SK-N-SH treated with all-trans-retinoic acid at 6 μM for 48 hours (cell line): ENCODE results near the gene SH2D3A.
"Not testable (repeated sequence)": the region's sequence is repeated elsewhere in the genome, so short reads cannot be mapped to it uniquely, and the experiment has no call there.

ENCODE experiments used
- ATAC-seq: fragments of 200-7000 bp; cut with Tn5 transposase; 3 replicates; pipeline ENCODE4 v1.9.1; 2020; ENCODE audit warnings: mild to moderate bottlenecking, moderate library complexity
- ARNTL ChIP-seq: fragments of 450-650 bp; formaldehyde crosslinking; IDR thresholded peaks from 2 replicates; pipeline ENCODE4 v1.5.0; 2020; ENCODE audit warnings: low read depth, mild to moderate bottlenecking, moderate library complexity, borderline replicate concordance
- BACH2 ChIP-seq: fragments of 250-450 bp; sonication (Bioruptor Pico); IDR thresholded peaks from 2 replicates; pipeline ENCODE4 v1.9.0; 2021; ENCODE audit warnings: mild to moderate bottlenecking, borderline replicate concordance
- CSDC2 ChIP-seq: fragments of 250-450 bp; sonication (Bioruptor Pico); IDR thresholded peaks from 2 replicates; pipeline ENCODE4 v1.5.0; 2020; ENCODE audit warnings: mild to moderate bottlenecking, moderate library complexity
- ESRRG ChIP-seq: fragments of 250-450 bp; sonication (Bioruptor Pico); IDR thresholded peaks from 2 replicates; pipeline ENCODE4 v1.6.1; 2021; ENCODE audit warnings: mild to moderate bottlenecking
- GLIS3 ChIP-seq: fragments of 250-450 bp; sonication (Bioruptor Pico); IDR thresholded peaks from 2 replicates; pipeline ENCODE4 v1.5.0; 2020; ENCODE audit warnings: mild to moderate bottlenecking, moderate library complexity
- ISL1 ChIP-seq: fragments of 250-450 bp; sonication (Bioruptor Pico); IDR thresholded peaks from 2 replicates; pipeline ENCODE4 v2.1.2; 2022; ENCODE audit warnings: mild to moderate bottlenecking, moderate library complexity
- PPARA ChIP-seq: fragments of 250-450 bp; sonication (Bioruptor Pico); IDR thresholded peaks from 2 replicates; pipeline ENCODE4 v1.5.0; 2020; ENCODE audit warnings: mild to moderate bottlenecking, borderline replicate concordance
- RARB ChIP-seq: fragments of 250-450 bp; sonication (Bioruptor Pico); IDR thresholded peaks from 2 replicates; pipeline ENCODE4 v1.8.0; 2021; ENCODE audit warnings: mild to moderate bottlenecking, moderate library complexity
- SNAI2 ChIP-seq: fragments of 250-450 bp; sonication (Bioruptor Pico); IDR thresholded peaks from 2 replicates; pipeline ENCODE4 v1.5.0; 2020; ENCODE audit warnings: mild to moderate bottlenecking, moderate library complexity
- TCF4 ChIP-seq: fragments of 250-450 bp; sonication (Bioruptor Pico); IDR thresholded peaks from 2 replicates; pipeline ENCODE4 v1.8.0; 2021; ENCODE audit warnings: mild to moderate bottlenecking, moderate library complexity, borderline replicate concordance
- ZFP3 ChIP-seq: fragments of 250-450 bp; sonication (Bioruptor Pico); IDR thresholded peaks from 2 replicates; pipeline ENCODE4 v1.5.0; 2020; ENCODE audit warnings: mild to moderate bottlenecking, moderate library complexity
- ZFP30 ChIP-seq: fragments of 450-650 bp; formaldehyde crosslinking; IDR thresholded peaks from 2 replicates; pipeline ENCODE4 v1.5.0; 2022; ENCODE audit warnings: mild to moderate bottlenecking, moderate library complexity
- ZNF565 ChIP-seq: fragments of 450-650 bp; formaldehyde crosslinking; conservative IDR thresholded peaks from 2 replicates; pipeline ENCODE4 v1.5.0; 2020; ENCODE audit warnings: low read depth, mild to moderate bottlenecking, moderate library complexity
- ZNF8 ChIP-seq: fragments of 450-650 bp; formaldehyde crosslinking; IDR thresholded peaks from 2 replicates; pipeline ENCODE4 v1.5.0; 2020; ENCODE audit warnings: mild to moderate bottlenecking, moderate library complexity
- TF ChIP-seq, protein P1 (sequence below): fragments of 250-450 bp; sonication (Bioruptor Pico); IDR thresholded peaks from 2 replicates; pipeline ENCODE4 v1.8.0; 2020; ENCODE audit warnings: mild to moderate bottlenecking, moderate library complexity, borderline replicate concordance
- TF ChIP-seq, protein P2 (sequence below): fragments of 250-450 bp; sonication (Bioruptor Pico); IDR thresholded peaks from 2 replicates; pipeline ENCODE4 v1.5.0; 2020; ENCODE audit warnings: mild to moderate bottlenecking, moderate library complexity
- TF ChIP-seq, protein P3 (sequence below): fragments of 250-450 bp; sonication (Bioruptor Pico); IDR thresholded peaks from 2 replicates; pipeline ENCODE4 v1.8.0; 2021; ENCODE audit warnings: low read depth, mild to moderate bottlenecking, moderate library complexity, borderline replicate concordance

Gene SH2D3A

DNA sequence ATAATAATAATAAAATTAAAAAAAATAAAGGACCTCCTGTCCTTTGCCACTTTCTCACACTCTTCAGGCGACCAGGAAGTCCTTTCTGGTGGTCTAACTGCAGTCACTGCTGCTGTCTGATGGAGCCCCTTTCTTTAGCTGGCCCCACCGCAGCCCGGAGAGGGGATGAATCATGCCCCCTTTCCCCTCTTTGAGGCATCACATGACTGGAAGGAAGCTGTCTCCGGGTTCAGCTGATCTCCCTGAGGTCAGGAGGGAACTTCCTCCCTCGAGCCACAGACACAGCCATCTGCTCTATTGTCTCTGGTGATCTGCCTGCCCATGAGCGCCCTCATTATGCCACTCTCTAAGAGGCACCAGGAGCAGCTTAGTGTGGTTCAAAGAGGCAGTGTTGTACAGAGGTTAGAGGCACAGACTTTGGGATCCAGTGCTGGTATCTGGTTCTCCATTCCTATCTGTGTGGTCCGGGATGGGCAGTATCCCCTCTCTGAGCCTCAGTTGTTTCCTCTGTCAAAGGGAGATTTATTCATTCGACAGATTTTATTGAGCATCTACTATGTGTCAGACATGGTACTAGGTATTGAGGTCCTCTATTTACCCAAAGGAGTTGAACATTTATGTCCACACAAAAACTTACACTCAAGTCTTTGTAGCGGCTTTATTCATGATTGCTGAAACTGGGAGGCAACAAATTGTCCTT is 35.3 kb upstream of the SH2D3A start:
- ATAC-seq: no peak
- TF ChIP-seq BACH2 (CRISPR knock-in tag): no peak
- TF ChIP-seq ESRRG (CRISPR knock-in tag): no peak
- TF ChIP-seq TCF4 (CRISPR knock-in tag): no peak
- TF ChIP-seq CSDC2: no peak
- no peak for TF ChIP-seq SNAI2 (CRISPR knock-in tag)
- no peak for TF ChIP-seq ZNF8 (CRISPR knock-in tag)
- TF ChIP-seq, protein P1, sequence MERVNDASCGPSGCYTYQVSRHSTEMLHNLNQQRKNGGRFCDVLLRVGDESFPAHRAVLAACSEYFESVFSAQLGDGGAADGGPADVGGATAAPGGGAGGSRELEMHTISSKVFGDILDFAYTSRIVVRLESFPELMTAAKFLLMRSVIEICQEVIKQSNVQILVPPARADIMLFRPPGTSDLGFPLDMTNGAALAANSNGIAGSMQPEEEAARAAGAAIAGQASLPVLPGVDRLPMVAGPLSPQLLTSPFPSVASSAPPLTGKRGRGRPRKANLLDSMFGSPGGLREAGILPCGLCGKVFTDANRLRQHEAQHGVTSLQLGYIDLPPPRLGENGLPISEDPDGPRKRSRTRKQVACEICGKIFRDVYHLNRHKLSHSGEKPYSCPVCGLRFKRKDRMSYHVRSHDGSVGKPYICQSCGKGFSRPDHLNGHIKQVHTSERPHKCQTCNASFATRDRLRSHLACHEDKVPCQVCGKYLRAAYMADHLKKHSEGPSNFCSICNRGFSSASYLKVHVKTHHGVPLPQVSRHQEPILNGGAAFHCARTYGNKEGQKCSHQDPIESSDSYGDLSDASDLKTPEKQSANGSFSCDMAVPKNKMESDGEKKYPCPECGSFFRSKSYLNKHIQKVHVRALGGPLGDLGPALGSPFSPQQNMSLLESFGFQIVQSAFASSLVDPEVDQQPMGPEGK (CRISPR knock-in tag): no peak
- no peak for TF ChIP-seq ISL1 (CRISPR knock-in tag)
- no peak for TF ChIP-seq RARB

DNA sequence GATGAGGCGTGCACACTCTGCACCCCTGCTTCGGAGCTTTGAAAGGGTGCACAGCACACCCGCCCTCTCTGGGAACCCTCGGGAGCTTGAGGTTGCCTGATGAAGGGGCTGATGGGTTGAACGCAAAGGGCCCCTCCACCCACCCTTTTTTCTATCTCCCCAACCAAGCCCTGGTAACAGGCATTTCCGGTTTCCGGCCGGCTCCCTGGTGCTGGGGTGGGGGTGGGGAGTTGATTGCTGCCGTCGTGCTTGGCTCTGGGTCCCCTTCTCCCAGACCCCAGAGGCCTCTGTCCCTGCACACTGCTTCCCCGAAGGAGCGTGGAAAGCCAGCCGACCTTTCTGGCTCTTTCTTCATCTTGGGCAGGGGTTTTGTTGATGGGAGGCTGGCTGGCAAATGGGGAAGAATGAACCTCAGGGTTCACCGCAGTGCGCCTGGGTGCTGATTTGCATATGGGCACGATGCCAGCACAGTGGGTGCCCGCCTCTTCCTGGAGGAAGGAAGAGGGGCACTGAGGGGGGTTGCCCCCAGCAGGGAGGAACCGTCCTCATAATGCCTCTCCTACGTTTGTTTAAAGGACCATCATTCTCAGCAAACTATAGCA is 34.4 kb upstream of the SH2D3A start:
- no peak for TF ChIP-seq BACH2 (CRISPR knock-in tag)
- TF ChIP-seq ARNTL: no peak
- TF ChIP-seq, protein P2, sequence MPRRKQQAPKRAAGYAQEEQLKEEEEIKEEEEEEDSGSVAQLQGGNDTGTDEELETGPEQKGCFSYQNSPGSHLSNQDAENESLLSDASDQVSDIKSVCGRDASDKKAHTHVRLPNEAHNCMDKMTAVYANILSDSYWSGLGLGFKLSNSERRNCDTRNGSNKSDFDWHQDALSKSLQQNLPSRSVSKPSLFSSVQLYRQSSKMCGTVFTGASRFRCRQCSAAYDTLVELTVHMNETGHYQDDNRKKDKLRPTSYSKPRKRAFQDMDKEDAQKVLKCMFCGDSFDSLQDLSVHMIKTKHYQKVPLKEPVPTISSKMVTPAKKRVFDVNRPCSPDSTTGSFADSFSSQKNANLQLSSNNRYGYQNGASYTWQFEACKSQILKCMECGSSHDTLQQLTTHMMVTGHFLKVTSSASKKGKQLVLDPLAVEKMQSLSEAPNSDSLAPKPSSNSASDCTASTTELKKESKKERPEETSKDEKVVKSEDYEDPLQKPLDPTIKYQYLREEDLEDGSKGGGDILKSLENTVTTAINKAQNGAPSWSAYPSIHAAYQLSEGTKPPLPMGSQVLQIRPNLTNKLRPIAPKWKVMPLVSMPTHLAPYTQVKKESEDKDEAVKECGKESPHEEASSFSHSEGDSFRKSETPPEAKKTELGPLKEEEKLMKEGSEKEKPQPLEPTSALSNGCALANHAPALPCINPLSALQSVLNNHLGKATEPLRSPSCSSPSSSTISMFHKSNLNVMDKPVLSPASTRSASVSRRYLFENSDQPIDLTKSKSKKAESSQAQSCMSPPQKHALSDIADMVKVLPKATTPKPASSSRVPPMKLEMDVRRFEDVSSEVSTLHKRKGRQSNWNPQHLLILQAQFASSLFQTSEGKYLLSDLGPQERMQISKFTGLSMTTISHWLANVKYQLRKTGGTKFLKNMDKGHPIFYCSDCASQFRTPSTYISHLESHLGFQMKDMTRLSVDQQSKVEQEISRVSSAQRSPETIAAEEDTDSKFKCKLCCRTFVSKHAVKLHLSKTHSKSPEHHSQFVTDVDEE: no peak
- no peak for TF ChIP-seq ISL1 (CRISPR knock-in tag)
- no peak for TF ChIP-seq RARB
- TF ChIP-seq CSDC2: no peak
- TF ChIP-seq SNAI2 (CRISPR knock-in tag): no peak
- TF ChIP-seq GLIS3 (CRISPR knock-in tag): no peak
- no peak for TF ChIP-seq ZFP3 (CRISPR knock-in tag)
- TF ChIP-seq ZFP30: no peak
- no peak for TF ChIP-seq PPARA (CRISPR knock-in tag)
- no peak for TF ChIP-seq TCF4 (CRISPR knock-in tag)
- TF ChIP-seq ESRRG (CRISPR knock-in tag): no peak
- TF ChIP-seq ZNF565: no peak
- no peak for ATAC-seq

DNA sequence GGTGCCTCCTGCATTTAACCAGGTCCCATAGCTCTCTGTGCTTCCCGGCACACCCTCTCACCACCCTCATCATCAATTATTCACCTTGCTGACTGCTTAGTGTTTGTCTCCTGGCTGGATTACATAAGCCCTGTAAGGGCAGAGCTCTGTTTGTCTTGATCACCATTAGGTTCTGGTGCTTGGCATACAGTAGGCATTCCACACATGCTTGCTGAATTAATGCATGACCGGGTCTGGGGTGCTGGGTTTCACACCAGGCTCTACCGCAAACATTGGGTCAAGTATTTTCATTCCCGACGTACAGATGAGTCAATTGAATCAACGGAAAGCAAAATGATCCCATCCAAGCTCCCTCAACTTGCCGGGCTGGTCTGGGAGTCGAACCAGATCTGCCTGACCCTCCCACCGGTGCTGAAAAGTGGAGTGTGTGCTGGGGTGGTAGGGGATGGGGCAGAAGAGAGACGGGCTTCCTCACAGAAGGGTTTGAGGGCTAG is 33.8 kb upstream of the SH2D3A start:
- TF ChIP-seq, protein P1 (CRISPR knock-in tag): no peak
- TF ChIP-seq ISL1 (CRISPR knock-in tag) (no peak), SNAI2 (CRISPR knock-in tag) (no peak)
- TF ChIP-seq, protein P3, sequence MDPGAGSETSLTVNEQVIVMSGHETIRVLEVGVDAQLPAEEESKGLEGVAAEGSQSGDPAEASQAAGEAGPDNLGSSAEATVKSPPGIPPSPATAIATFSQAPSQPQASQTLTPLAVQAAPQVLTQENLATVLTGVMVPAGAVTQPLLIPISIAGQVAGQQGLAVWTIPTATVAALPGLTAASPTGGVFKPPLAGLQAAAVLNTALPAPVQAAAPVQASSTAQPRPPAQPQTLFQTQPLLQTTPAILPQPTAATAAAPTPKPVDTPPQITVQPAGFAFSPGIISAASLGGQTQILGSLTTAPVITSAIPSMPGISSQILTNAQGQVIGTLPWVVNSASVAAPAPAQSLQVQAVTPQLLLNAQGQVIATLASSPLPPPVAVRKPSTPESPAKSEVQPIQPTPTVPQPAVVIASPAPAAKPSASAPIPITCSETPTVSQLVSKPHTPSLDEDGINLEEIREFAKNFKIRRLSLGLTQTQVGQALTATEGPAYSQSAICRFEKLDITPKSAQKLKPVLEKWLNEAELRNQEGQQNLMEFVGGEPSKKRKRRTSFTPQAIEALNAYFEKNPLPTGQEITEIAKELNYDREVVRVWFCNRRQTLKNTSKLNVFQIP: no peak
- TF ChIP-seq, all 23 proteins: peak for 0
- ATAC-seq: no peak; the same call in 2 of the 3 replicates

DNA sequence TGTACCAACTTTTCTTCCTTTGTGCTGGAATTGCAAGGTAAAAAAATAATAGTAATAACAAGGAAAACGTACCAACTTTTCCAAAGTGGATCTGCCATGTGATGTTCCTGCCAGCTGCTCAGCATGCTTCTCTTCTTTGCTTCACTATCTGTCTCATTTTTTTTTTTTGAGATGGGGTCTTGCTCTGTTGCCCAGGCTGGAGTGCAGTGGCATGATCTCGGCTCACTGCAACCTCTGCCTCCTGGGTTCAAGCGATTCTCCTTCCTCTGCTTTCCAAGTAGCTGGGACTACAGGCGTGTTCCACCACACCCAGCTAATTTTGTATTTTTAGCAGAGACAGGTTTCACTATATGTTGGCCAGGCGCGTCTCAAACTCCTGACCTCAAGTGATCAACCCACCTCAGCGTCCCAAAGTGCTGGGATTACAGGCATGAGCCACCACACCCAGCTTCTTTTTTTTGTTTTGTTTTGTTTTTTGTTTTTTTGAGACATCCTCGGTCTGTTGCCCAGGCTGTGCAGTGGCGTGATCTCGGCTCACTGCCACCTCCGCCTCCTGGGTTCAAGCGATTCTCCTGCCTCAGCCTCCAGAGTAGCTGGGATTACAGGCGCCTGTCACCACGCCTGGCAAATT is 33.0 kb upstream of the SH2D3A start:
- not testable (repeated sequence) for ATAC-seq
